Cardiac fibroblast (primary cell): ENCODE measurements around the gene SIAH2.

ENCODE experiments used
- DNase-seq, 2 donors: peaks; one replicate each; pipeline versions ENCODE4 v3.0.0 to v3.0.0-alpha.2; 2010; ENCODE audit warnings: low read depth in 2 of 2
- H3K4me3 ChIP-seq, 2 donors: replicated peaks in 1 of 2; 1 replicate in 1 of 2; 2 replicates in 1 of 2; pipeline ENCODE4 v1.5.1; 2011; ENCODE audit warnings: low read depth in 2 of 2, low read length in 2 of 2, mild to moderate bottlenecking in 2 of 2, moderate library complexity in 1 of 2
- CTCF ChIP-seq: IDR thresholded peaks from one replicate; pipeline ENCODE4 v1.5.1; 2011; ENCODE audit warnings: low read depth, mild to moderate bottlenecking, low read length, inconsistent platforms

The SIAH2 gene

DNA sequence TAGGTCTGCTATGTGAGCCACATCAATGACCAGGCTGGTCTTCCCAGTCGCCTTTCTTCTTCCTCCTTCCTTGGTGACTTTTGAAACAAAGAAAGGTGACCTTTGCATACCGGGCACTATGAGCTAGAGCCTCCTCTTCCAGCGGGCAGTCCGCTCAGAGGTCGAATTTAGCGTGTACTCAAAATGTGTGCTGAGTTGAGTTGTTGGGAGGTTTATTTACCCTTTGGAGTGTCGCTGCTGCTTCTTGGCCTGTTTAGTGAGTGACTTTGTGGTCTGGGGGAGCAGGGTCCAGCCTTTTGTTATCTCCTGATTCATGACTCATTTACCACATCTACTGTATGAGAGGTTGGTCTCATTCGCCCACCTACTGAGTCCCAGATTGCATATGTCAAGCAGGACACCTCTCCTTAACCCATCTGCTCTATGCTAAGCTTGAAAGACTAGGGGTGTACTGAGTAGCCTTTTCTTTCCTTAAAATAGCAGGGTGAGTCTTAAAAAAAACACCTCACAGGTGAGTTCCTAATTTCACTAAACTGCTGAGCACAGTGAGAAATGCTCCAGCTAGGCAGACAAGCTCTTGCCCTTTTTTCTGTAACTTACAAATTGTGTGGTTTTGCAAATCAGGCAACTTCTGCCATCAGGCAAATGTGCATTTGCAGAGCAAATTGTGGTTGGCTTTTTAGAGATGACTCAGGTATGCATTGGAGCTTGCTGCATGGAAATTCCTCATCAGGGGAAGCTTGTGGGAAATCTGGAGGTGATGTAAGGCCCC lies 3.2 kb upstream of the SIAH2 start:
- DNase-seq, result peak in 1 of 2 donors; percentile 53
- no peak for TF ChIP-seq CTCF
- H3K4me3 ChIP-seq, result no peak overlapping the region

DNA sequence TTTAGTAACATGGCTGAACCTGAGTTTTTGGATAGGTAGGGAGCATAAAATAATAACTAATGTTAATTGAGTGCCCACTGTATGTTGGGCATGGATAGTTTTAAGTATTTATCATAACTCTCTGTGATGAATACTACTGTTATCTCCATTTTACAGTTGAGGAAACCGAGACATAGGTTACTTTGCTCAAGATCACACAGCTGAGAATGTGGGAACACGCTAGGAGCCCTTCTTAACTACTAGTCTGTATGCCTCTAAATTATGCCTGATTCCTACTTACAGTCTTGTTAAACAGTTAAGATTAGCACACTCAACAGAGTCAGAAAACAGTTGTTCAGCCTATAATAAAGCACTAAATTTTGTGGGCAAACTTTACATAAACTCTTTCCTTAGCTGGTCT lies 2.0 kb upstream of the SIAH2 start:
- TF ChIP-seq CTCF, result no peak
- DNase-seq, result no peak
- no peak overlapping the region for H3K4me3 ChIP-seq

DNA sequence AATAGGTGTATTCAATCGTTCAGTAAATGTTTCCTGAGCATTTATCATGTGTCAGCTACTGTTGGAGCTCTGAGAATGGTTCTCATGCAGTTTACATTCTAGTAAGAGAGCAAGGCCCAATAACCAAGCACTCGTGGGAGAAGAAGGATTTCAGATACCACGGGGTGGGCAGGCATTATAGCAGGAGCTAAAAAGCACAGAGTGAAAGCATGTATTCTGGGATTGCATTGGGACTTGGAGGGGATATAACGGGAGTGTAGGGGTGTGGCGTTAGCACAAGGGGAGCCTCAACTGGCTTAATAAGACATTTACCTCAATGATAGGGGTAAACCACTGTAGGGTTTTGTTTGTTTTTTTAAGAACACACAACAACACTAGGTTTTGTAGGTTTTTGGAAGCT lies 1.6 kb upstream of the SIAH2 start:
- TF ChIP-seq CTCF, result no peak
- H3K4me3 ChIP-seq, result no peak overlapping the region
- no peak for DNase-seq

- TF ChIP-seq CTCF, result peak; percentile 67
- peak overlapping the region; percentile 66 to 94 for H3K4me3 ChIP-seq
- DNase-seq, result peak; percentile 68 to 74
Observed at GRCh38 chr3:150763841-150764483, 993 bp upstream of the SIAH2 start.

GRCh38 chr3:150762662-150763121 lies 277 bp downstream of the SIAH2 start:
- DNase-seq, result no peak
- TF ChIP-seq CTCF, result no peak
- H3K4me3 ChIP-seq, result peak overlapping the region; percentile 88 to 94

- TF ChIP-seq CTCF, result no peak
- peak; percentile 53 to 70 for DNase-seq
- H3K4me3 ChIP-seq, result peak overlapping the region; percentile 88 to 94
Observed at GRCh38 chr3:150761831-150762661, 923 bp downstream of the SIAH2 start.
